Measurements from ENCODE around the gene MYF5.

- TF ChIP-seq POLR2A (IDR thresholded peaks at IDR 0.05) (no peak), CTCF (IDR thresholded peaks at IDR 0.05) (no peak)
Measured at GRCh38 chr12:80707126-80707829, 9.4 kb upstream of the MYF5 start, which contains the start of gene MYF6.
